ENCODE results near the gene HOXC5.

DNA sequence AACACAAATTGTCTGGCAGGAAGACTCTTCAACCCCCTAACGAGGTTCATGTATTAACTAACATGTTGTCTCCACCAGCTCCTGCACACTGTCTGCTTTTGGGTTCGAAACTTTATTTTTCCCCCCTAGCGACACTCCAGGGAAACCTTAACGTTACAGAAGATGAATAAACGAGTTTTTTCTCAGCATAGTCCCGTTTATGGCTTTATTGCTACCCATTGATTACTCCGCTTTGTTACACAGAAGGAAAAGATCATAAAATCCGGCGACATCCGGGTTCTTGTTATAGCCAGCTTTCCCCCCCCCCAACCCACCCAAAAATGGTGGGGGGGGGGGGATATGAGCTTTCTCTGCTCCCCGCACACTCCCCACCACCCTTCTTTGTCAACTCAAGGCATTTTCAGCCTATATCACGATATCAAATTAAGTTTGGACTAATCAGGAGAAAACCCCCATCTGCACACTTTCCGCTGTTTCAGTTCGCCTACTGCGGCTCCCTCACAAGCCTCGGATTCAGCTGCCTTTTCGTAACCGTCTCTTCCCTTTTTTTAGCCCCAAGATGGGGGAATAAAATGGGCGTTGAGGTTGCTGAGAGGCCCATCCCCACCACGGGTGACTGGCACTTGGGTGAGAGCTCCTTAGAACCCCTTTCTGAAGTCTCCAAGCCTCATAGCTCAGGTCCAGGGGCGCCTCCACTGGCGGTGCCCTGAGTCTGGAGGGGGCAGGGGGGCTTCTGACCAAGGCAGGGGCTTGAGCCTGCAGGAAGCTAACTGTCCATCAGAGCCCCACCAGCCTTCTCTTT, 6.0 kb upstream of the HOXC5 start:
- TF ChIP-seq, protein P1, sequence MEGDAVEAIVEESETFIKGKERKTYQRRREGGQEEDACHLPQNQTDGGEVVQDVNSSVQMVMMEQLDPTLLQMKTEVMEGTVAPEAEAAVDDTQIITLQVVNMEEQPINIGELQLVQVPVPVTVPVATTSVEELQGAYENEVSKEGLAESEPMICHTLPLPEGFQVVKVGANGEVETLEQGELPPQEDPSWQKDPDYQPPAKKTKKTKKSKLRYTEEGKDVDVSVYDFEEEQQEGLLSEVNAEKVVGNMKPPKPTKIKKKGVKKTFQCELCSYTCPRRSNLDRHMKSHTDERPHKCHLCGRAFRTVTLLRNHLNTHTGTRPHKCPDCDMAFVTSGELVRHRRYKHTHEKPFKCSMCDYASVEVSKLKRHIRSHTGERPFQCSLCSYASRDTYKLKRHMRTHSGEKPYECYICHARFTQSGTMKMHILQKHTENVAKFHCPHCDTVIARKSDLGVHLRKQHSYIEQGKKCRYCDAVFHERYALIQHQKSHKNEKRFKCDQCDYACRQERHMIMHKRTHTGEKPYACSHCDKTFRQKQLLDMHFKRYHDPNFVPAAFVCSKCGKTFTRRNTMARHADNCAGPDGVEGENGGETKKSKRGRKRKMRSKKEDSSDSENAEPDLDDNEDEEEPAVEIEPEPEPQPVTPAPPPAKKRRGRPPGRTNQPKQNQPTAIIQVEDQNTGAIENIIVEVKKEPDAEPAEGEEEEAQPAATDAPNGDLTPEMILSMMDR (IDR thresholded peaks at IDR 0.05; ENCODE audit: low read length): no peak
- no peak for TF ChIP-seq EZH2 (optimal IDR thresholded peaks at IDR 0.05; ENCODE audit: low read depth, low read length)
